HG02943 (cell line): ENCODE results near the gene B4GALNT3.
"Not testable (repeated sequence)": the region's sequence is repeated elsewhere in the genome, so short reads cannot be mapped to it uniquely, and the experiment has no call there.

Source experiments
- ATAC-seq: cut with Tn5 transposase; IDR thresholded peaks from one replicate; pipeline ENCODE4 v1.9.1; 2021; ENCODE audit warnings: mild to moderate bottlenecking, low read depth, moderate library complexity; ENCODE audit not compliant: unreplicated experiment

B4GALNT3 gene

GRCh38 chr12:459430-460258, at the start of gene B4GALNT3:
TSS of gene B4GALNT3 (plus strand) at chr12:459939. CDS start at chr12:460377, 438 bp downstream.
- no peak for ATAC-seq

- no peak for ATAC-seq
These were observed 44.9 kb upstream of the B4GALNT3 start for GRCh38 chr12:414859-415258.

- no peak for ATAC-seq
These were observed 41.3 kb upstream of the B4GALNT3 start for GRCh38 chr12:418432-418831.

GRCh38 chr12:422526-422925, 37.2 kb upstream of the B4GALNT3 start:
- no peak for ATAC-seq

GRCh38 chr12:435737-436136, 24.0 kb upstream of the B4GALNT3 start:
- not testable (repeated sequence) for ATAC-seq

GRCh38 chr12:442235-442884, 17.4 kb upstream of the B4GALNT3 start:
- no peak for ATAC-seq

- no peak for ATAC-seq
These were observed 12.6 kb upstream of the B4GALNT3 start for GRCh38 chr12:447141-447540.

GRCh38 chr12:449203-449602, 10.5 kb upstream of the B4GALNT3 start:
- no peak for ATAC-seq

GRCh38 chr12:450438-450837, 9.3 kb upstream of the B4GALNT3 start:
- ATAC-seq, result no peak

- no peak for ATAC-seq
These were observed 7.0 kb upstream of the B4GALNT3 start for GRCh38 chr12:452667-453210.

GRCh38 chr12:454833-455232, 4.9 kb upstream of the B4GALNT3 start:
- no peak for ATAC-seq

- no peak for ATAC-seq
These were observed 3.9 kb upstream of the B4GALNT3 start for GRCh38 chr12:455821-456220.

GRCh38 chr12:457676-458075, 2.1 kb upstream of the B4GALNT3 start:
- ATAC-seq, result no peak

- no peak for ATAC-seq
These were observed 699 bp upstream of the B4GALNT3 start for GRCh38 chr12:459050-459429.

GRCh38 chr12:460261-461230, 807 bp downstream of the B4GALNT3 start:
- ATAC-seq, result no peak

- no peak for ATAC-seq
These were observed 1.7 kb downstream of the B4GALNT3 start for GRCh38 chr12:461425-461824.

GRCh38 chr12:462936-463705, 3.4 kb downstream of the B4GALNT3 start:
- no peak for ATAC-seq

- no peak for ATAC-seq
These were observed 4.9 kb downstream of the B4GALNT3 start for GRCh38 chr12:464484-465267.

- ATAC-seq, result no peak
These were observed 6.3 kb downstream of the B4GALNT3 start for GRCh38 chr12:466039-466438.
